OCI-LY7 (cell line): ENCODE data around the gene ALK.

Experiments used
- EZH2phosphoT487 ChIP-seq: fragments of 200-600 bp; sonication (generic); IDR thresholded peaks from 2 replicates; pipeline ENCODE4 v1.6.1; 2018; ENCODE audit warnings: low read depth, borderline replicate concordance, mild to moderate bottlenecking, mixed run types, antibody characterized with exemption, low read length, moderate library complexity, mixed read lengths
- TF ChIP-seq, protein P1 (sequence below): fragments of 200-600 bp; sonication (generic); conservative IDR thresholded peaks from 2 replicates; pipeline ENCODE4 v1.5.1; 2014; ENCODE audit warnings: mild to moderate bottlenecking, antibody characterized with exemption, low read length, moderate library complexity, mixed read lengths

DNA sequence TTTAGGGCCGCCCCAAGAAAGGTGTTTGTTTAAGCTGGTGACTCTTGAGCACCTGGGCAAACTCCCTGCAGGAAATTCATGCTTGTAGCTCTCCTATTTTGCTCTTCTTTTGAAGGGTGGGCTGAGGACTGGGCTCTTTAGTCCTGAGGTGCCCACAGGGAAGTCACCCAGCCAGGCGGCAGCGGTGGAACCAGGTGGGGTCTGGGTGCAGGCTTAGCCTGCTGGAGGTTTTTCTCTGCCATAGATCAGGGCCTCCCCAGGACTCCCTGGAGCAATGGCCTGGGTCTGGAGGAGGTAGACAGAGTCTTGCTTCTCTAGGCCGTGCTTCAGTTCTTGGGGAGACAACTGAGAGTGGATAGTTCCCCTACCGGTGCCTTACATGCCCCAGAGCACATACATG, 706.3 kb downstream of the ALK start:
- TF ChIP-seq, protein P1, sequence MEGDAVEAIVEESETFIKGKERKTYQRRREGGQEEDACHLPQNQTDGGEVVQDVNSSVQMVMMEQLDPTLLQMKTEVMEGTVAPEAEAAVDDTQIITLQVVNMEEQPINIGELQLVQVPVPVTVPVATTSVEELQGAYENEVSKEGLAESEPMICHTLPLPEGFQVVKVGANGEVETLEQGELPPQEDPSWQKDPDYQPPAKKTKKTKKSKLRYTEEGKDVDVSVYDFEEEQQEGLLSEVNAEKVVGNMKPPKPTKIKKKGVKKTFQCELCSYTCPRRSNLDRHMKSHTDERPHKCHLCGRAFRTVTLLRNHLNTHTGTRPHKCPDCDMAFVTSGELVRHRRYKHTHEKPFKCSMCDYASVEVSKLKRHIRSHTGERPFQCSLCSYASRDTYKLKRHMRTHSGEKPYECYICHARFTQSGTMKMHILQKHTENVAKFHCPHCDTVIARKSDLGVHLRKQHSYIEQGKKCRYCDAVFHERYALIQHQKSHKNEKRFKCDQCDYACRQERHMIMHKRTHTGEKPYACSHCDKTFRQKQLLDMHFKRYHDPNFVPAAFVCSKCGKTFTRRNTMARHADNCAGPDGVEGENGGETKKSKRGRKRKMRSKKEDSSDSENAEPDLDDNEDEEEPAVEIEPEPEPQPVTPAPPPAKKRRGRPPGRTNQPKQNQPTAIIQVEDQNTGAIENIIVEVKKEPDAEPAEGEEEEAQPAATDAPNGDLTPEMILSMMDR, result no peak
- TF ChIP-seq EZH2phosphoT487, result no peak
